HG02798 (cell line): ENCODE results near the gene AUTS2.

Source experiments
- ATAC-seq: cut with Tn5 transposase; IDR thresholded peaks from one replicate; pipeline ENCODE4 v1.9.1; 2021; ENCODE audit warnings: mild to moderate bottlenecking; ENCODE audit not compliant: unreplicated experiment, poor library complexity

The AUTS2 gene

GRCh38 chr7:69598081-69598486, at the start of gene AUTS2:
Gene AUTS2 (plus strand): TSS chr7:69598475. CDS start chr7:69599654, 1,179 bp downstream.
- ATAC-seq: peak; percentile 78

- ATAC-seq: no peak
These were observed 47.3 kb upstream of the AUTS2 start for GRCh38 chr7:69550991-69551390.

GRCh38 chr7:69553190-69553589, 45.1 kb upstream of the AUTS2 start:
- ATAC-seq: no peak

GRCh38 chr7:69561266-69561960, 36.9 kb upstream of the AUTS2 start:
- no peak for ATAC-seq

- ATAC-seq: peak; percentile 67
These were observed 33.5 kb upstream of the AUTS2 start for GRCh38 chr7:69564454-69565417.

GRCh38 chr7:69567800-69568199, 30.5 kb upstream of the AUTS2 start:
- ATAC-seq: no peak

- no peak for ATAC-seq
These were observed 30.0 kb upstream of the AUTS2 start for GRCh38 chr7:69568266-69568665.

- no peak for ATAC-seq
These were observed 22.6 kb upstream of the AUTS2 start for GRCh38 chr7:69575651-69576050.

GRCh38 chr7:69577221-69577620, 21.1 kb upstream of the AUTS2 start:
- no peak for ATAC-seq

GRCh38 chr7:69585169-69585568, 13.1 kb upstream of the AUTS2 start:
- no peak for ATAC-seq

- no peak for ATAC-seq
These were observed 12.0 kb upstream of the AUTS2 start for GRCh38 chr7:69586321-69586720.

GRCh38 chr7:69588773-69589172, 9.5 kb upstream of the AUTS2 start:
- ATAC-seq: no peak

- ATAC-seq: no peak
These were observed 6.5 kb upstream of the AUTS2 start for GRCh38 chr7:69591805-69592204.

GRCh38 chr7:69593511-69593910, 4.8 kb upstream of the AUTS2 start:
- no peak for ATAC-seq

- no peak for ATAC-seq
These were observed 2.9 kb upstream of the AUTS2 start for GRCh38 chr7:69595415-69595814.

- no peak for ATAC-seq
These were observed 2.2 kb upstream of the AUTS2 start for GRCh38 chr7:69596056-69596455.

- ATAC-seq: no peak
These were observed 1.5 kb upstream of the AUTS2 start for GRCh38 chr7:69596723-69597277.

- ATAC-seq: peak; percentile 22
These were observed 798 bp upstream of the AUTS2 start for GRCh38 chr7:69597278-69598076.

GRCh38 chr7:69598487-69599285, 411 bp downstream of the AUTS2 start:
- no peak for ATAC-seq
